ENCODE measurements around the gene MISP3.
"Not testable (repeated sequence)": the region's sequence is repeated elsewhere in the genome, so short reads cannot be mapped to it uniquely, and the experiment has no call there.

Gene MISP3

DNA sequence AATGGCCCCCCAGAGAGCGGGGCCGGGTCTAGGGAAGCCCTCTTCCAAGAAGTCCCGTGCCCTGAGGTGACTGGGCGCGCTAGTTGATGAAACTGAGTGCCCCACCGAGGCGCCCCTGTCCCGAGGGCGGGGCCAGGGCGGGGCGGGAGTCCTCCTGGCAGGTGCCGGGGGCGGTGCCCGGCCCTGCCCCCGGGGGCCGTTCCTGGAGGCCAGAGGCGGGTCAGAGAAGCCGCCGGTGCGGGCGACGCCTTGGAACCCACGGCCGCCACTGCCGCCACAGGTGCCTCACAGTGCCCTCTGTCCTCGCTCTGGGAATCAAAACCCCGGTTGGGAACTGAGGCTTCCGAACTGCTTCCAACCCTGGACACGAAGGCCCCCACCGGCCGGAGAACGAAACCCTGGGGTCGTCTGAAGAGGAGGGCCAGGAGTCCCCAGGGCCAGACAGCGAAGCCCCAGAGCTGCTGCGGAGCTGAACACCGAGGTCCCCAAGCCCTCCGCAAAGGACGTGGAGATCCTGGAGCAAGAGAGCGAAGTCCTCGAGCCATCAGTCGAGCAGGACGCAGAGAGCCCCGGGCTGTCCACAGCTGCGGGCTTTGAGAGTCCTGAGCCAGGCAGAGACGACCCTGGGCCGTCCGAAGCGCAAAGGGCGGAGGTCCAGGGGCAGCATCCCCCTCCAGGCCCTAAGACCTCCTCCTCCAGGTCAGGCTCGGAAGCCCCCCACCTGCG, at the start of gene MISP3:
Gene MISP3 (plus strand): TSS at position 252 of the 726 bp plus-strand sequence. CDS start 524 bp downstream, outside the sequence.
- DNase-seq (ENCODE audit: low spot score), result peak; percentile 73

DNA sequence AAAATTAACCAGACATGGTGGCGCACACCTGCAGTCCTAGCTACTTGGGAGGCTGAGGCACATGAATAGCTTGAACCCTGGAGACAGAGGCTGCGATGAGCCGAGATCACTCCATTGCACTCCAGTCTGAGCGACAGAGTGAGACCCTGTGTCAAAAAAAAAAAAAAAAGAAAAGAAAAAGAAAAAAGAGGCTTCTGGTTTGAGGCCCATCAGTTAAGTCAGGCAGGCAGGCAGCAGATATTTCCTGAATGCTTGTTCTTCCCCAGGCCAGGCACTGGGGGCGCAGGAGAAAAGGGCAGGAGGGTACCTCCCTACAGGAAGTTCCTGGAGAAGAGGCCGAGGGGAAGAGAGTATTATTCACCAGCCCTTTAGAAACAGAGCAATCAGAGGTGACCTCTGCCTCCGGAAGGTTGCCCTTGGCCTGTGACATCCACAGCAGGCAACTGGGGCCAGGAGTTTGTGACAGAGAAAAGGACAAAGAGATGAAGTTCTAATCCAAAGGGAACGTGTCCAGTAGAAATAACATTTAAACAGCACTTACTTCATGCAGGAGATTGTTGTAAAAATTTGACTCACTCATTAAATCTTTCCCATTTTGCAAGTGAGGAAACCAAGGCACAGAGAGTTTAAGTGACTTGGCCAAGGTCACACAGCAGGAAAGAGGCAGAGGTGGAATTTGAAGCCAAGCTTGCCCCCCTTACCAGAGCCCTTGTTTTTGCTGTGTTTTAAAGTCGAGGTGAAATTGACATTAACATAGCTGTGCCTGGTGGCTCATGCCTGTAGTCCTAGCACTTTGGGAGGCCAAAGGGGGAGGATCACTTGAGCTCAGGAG, 49.0 kb upstream of the MISP3 start:
- DNase-seq (ENCODE audit: low spot score), result peak; percentile 75

DNA sequence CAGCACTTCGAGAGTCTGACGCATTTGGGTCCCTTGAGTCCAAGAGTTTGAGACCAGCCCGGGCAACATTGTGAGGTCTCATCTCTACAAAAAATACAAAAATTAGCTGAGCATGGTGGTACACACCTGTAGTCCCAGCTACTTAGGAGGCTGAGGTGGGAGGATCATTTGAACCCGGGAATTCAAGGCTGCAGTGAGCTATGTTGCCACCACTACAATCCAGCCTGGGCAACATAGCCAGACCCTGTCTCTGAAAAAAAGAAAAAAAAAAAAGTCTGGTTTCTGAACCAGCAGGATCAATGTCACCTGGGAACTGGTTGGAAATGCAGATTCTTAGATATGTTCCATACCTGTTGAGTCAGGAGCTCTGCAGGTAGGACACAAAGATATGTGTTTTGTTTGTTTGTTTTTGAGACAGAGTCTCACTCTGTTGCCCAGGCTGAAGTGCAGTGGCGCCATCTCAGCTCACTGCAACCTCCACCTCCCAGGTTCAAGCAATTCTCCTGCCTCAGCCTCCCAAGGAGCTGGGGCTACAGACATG, 45.9 kb upstream of the MISP3 start:
- DNase-seq (ENCODE audit: low spot score), result not testable (repeated sequence)

DNA sequence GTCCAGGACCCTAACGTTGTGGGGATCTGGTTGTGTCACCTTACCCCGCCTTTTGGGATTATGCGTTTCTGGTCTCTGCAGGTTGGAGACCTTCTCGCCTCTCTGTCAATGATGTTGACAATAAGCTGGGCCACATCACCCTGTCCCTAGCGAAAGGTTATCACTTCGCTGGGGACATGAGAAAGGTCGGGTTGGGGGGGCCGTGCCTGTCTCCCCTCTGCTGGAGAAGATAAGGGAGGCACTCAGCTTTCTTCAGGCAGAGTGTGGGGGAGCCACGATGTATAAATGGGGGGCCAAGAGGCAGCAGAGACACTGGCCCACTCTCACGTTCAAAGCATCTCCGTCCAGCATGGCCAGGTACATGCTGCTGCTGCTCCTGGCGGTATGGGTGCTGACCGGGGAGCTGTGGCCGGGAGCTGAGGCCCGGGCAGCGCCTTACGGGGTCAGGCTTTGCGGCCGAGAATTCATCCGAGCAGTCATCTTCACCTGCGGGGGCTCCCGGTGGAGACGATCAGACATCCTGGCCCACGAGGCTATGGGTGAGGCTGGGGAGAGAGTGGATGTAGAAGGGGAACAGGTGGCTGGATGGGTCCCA, 44.6 kb upstream of the MISP3 start, which contains the start of gene RLN3:
Gene RLN3 (plus strand): TSS at position 293 of the 595 bp plus-strand sequence. CDS start 57 bp downstream, at position 350.
- DNase-seq (ENCODE audit: low spot score), result no peak

DNA sequence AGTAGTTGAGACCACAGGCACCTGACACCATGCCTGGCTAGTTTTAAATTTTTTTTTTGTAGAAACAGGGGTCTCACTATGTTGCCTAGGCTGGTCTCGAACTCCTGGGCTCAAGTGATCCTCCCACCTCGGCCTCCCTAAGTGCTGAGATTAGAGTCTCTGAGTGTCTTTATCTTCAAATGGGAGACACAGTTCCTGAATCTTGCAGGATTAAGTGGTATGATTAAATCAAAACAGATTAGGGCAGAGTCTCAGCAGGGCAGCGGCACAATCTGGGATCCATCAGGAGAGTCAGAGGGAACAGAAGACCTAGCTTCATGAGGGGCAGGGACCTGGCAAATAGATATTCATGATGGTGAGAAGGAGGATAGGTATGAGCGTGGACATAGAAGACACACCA, 43.7 kb upstream of the MISP3 start:
- no peak for DNase-seq (ENCODE audit: low spot score)

DNA sequence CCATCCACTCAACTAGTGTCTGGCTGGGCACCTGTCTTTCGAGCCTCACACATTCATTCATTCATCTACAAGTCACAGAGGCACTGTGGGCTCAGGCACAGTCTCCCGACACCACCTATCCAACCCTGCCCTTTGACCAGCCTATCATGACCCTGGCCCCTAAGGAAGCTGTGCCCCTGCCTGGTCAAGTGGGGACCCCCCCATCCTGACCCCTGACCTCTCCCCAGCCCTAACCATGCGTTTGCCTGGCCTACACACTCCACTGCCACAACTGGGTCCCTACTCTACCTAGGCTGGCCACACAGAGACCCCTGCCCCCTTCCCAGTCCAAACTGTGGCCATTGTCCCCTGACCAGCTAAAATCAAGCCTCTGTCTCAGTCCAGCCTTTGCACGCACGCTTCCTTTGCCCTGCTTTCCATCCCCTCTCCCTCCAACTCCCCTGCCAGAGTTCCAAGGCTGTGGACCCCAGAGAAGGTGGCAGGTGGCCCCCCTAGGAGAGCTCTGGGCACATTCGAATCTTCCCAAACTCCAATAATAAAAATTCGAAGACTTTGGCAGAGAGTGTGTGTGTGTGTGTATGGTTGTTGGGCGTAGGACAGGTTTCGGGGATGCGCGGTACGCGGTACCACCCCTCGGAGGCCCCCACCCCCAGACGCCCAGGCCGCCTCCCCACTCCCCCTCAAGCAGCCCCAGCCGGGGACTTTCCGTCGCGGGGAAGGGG, 41.4 kb upstream of the MISP3 start:
- no peak for DNase-seq (ENCODE audit: low spot score)

DNA sequence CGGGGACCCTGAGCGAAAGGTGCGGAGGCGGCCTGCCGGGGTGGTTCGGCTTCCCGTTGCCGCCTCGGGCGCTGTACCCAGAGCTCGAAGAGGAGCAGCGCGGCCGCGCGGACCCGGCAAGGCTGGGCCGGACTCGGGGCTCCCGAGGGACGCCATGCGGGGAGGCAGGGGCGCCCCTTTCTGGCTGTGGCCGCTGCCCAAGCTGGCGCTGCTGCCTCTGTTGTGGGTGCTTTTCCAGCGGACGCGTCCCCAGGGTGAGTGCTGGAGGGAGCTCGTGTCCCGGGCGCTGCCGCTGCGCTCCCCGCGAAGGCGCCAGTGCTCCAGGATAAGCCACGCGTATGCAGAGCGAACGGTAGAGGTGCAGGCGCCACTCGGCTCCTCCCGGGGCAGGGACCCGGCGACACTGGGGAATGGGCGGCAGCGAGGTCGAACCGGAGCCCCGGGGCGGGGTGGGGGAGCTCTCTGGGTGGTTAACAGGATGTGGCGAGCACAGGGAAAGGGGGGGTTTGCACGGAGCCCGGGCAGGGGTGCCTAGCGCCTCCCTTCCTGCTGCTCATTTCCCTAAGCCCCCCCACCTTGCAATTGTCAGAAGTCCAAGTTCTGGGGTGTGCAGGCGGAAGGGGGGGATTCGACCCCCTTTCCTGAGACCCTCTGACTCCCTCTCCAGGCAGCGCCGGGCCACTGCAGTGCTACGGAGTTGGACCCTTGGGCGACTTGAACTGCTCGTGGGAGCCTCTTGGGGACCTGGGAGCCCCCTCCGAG, 40.7 kb upstream of the MISP3 start, which contains the start of gene IL27RA:
Gene IL27RA (plus strand): TSS at position 44 of the 762 bp plus-strand sequence. CDS start 111 bp downstream, at position 155.
- DNase-seq (ENCODE audit: low spot score), result peak; percentile 48

DNA sequence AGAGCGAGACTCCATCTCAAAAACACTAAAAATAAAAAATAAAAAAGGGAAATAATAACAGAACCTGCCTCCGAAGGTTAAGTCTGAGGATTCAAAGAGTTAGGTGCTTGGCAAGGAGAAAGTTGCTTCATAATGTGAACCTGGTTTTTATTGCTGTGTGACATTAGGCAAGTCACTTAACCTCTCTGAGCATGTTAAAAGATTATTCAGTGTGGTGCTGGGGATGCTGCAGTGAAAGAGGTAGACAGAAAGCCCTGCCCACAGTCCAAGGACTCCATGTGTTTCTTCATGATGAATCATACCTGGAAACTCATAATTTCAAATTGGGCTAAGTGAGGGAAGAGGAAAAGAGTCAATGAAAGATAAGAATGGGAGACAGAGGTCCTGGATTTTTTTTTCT, 38.6 kb upstream of the MISP3 start:
- DNase-seq (ENCODE audit: low spot score), result peak; percentile 10

DNA sequence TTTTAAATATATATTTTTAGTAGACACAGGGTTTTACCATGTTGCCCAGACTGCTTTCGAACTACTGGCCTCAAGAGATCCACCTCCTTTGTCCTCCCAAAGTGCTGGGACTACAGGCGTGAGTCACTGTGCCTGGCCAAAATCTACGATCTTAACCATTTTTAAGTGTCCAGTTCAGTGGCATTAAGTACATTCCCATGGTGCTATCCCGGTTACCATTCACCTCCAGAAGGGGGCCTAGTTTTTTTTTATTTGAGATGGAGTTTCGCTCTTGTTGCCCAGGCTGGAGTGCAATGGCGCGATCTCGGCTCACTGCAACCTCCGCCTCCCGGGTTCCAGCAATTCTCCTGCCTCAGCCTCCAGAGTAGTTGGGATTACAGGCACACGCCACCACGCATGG, 37.4 kb upstream of the MISP3 start:
- not testable (repeated sequence) for DNase-seq (ENCODE audit: low spot score)

DNA sequence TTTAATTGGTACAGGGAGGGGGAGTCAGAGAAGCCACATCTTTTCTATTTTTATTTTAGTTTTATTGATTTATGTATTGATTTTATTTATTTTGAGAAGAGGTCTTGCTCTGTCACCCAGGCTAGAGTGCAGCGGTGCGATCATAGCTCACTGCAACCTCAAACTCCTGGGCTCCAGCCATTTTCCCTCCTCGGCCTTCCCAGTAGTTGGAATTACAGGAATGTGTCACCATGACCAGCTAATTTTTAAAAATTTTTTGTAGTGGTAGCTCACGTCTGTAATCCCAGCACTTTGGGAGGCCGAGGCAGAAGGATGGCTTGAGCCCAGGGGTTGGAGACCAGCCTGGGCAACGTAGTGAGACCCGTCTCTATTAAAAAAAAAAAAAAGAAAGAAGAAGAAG, 36.9 kb upstream of the MISP3 start:
- DNase-seq (ENCODE audit: low spot score), result peak; percentile 23

DNA sequence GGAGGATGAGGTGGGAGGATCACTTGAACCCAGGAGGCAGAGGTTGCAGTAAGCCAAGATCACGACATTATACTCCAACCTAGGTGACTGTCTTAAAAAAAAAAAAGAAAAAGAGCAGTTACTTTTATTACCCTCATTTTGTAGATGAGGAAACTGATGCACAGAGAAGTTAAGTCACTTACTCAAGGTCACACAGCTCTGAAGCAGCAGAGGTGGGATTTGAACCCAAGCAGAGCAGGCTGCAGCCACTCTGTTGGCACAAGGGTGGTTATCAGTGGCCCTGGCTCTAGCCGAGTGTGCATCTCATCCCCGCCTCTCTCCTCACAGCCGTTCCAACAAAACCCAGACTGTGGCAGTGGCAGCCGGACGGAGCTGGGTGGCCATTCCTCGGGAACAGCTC, 33.4 kb upstream of the MISP3 start:
- DNase-seq (ENCODE audit: low spot score), result no peak

DNA sequence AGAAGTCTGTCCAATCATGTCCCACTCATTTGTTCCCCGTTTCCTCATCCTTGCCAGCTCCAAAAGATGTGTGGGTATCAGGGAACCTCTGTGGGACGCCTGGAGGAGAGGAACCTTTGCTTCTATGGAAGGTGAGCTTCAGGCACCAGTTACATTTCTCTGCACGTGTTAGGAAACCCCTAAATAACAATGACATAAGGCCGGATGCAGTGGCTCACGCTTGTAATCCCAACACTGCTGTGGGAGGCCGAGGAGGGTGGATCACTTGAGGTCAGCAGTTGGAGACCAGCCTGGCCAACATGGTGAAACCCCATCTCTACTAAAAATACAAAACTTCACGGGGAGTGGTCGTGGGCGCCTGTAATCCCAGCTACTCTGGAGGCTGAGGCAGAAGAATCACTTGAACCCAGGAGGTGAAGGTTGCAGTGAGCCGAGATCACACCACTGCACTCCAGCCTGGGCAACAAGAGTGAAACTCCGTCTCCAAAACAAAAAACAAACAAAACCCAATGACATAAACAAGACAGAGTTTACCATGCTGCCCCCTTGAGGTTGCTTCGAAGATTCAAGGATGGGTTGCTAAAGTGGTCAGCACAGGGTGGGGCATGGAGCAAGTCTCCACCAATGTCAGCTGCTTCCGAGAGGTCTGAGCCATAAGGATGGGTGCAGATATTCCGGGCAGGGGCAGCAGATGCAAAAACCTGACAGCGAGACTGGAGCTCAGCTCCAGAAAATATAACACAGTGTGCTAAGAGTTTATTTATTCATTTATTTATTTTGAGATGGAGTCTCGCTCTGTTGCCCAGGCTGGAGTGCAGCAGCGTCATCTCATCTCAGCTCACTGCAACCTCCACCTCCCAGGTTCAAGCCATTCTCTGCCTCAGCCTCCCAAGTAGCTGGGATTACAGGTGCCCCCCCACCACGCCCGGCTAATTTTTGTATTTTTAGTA, 29.7 kb upstream of the MISP3 start:
- DNase-seq (ENCODE audit: low spot score), result peak; percentile 56

DNA sequence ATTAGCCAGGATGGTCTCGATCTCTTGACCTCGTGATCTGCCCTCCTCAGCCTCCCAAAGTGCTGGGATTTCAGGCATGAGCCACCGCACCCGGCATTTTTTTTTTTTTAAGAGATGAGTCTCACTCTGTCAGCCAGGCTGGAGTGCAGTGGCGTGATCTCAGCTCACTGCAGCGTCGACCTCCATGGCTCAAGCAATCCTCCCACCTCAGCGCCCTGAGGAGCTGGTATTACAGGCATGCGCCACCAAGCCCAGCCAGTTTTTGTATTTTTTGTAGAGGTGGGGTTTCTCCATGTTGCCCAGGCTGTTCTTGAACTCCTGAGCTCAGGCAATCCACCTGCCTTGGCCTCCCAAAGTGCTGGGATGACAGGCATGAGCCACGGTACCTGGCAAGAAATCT, 24.7 kb upstream of the MISP3 start:
- not testable (repeated sequence) for DNase-seq (ENCODE audit: low spot score)

DNA sequence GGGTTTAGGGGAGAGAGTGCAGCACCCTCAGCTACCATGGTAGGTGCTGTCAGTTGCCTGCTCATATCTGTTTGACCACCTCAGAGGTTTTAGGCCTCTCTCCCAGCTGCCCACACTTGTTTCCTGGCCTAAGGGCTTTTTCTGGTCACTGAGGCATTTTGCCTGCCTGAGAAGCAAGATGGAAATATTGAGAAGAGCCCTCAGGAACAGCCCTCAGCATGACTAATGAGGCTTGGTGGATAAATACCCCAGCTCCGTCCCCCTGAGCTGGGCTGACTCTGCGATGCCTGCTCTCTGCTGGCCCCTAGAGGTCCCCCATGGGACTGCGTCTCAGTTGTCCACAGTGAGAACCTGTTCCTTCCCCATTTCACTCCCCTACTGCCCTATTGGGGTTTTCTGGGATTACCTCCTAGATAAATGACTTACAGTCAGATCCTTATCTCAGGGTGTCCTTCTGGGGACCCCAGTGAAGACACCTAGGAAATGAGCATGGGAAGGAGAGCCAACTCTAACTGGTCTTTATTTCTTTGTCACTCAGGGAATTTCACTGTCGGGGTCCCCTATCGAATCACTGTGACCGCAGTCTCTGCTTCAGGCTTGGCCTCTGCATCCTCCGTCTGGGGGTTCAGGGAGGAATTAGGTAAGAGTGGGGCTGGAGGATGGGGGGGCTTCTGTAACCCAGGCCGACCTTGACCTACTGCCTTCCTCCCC, 24.0 kb upstream of the MISP3 start:
- peak; percentile 32 for DNase-seq (ENCODE audit: low spot score)

DNA sequence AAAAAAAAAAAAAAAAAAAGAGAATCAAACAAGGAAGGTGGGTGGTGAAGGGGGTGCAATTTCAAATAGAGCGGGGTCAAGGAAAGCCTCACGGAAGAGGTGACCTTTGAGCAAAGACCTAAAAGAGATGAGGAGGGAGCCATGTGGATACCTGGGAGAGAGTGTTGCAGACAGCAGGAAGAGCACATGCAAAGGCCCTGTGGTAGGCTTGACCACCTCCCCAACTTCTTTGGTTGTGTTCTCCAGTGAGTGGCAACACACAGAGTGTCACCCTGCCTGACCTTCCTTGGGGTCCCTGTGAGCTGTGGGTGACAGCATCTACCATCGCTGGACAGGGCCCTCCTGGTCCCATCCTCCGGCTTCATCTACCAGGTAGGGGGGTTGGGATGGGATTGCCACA, 22.1 kb upstream of the MISP3 start:
- no peak for DNase-seq (ENCODE audit: low spot score)

DNA sequence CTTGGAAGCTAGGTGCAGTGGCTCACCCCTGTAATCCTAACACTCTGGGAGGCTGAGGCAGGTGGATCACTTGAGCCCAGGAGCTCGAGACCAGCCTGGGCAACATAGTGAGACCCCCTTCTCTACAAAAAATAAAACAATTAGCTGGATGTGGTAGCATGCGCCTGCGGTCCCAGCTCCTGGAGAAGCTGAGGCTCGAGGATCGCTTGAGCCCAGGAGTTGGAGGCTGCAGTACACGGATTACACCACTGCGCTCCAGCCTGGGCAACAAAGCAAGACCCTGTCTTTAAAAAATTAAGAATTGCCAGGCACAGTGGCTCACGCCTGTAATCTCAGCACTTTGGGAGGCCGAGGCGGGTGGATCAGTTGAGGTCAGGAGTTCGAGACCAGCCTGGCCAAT, 21.6 kb upstream of the MISP3 start:
- DNase-seq (ENCODE audit: low spot score), result not testable (repeated sequence)

DNA sequence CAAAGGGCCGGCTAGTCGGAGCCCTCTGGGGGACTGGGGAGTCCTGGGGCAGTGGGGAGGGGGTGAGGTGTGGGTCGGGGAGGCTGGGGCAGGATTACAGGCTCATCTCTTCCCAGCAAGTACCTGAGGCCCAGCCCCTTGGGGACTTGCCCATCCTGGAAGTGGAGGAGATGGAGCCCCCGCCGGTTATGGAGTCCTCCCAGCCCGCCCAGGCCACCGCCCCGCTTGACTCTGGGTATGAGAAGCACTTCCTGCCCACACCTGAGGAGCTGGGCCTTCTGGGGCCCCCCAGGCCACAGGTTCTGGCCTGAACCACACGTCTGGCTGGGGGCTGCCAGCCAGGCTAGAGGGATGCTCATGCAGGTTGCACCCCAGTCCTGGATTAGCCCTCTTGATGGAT, 20.6 kb upstream of the MISP3 start:
- DNase-seq (ENCODE audit: low spot score), result no peak

DNA sequence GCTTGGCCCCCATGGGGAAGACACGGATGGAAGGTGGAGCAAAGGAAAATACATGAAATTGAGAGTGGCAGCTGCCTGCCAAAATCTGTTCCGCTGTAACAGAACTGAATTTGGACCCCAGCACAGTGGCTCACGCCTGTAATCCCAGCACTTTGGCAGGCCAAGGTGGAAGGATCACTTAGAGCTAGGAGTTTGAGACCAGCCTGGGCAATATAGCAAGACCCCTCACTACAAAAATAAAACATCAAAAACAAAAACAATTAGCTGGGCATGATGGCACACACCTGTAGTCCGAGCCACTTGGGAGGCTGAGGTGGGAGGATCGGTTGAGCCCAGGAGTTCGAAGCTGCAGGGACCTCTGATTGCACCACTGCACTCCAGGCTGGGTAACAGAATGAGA, 20.1 kb upstream of the MISP3 start:
- DNase-seq (ENCODE audit: low spot score), result no peak

DNA sequence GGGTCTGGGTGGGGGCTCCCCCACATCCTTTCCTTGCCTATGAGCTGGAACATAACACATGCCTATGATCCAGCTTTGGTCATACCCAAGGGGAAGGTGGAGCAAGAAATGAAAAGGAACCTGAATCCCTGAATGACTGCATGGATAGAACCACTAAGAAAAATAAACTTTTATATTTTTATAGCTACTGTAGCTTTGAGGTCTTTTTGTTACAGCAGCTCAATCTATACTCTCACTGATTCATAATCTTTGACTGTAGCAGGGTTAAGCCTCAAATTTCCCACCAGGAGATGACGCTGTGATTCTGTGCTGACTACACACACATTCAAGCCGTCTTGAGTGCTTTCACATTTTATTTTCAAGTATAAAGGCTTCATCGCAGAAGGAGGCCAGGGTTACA, 19.6 kb upstream of the MISP3 start:
- no peak for DNase-seq (ENCODE audit: low spot score)
